SU-DHL-6 (cell line): ENCODE measurements around the gene IL4R.

Experiments
- EZH2phosphoT487 ChIP-seq: fragments of 200-600 bp; sonication (generic), shearing (Covaris generic); conservative IDR thresholded peaks from 2 replicates; pipeline ENCODE4 v1.6.1; 2018; ENCODE audit warnings: mild to moderate bottlenecking, antibody characterized with exemption, low read length, moderate library complexity, mixed read lengths
- TF ChIP-seq, protein P1 (sequence below): fragments of 200-600 bp; sonication (generic); IDR thresholded peaks from one replicate; pipeline ENCODE4 v1.5.1; 2017; ENCODE audit warnings: antibody characterized with exemption, mild to moderate bottlenecking, low read length, moderate library complexity; ENCODE audit not compliant: insufficient read depth, poor library complexity, severe bottlenecking

DNA sequence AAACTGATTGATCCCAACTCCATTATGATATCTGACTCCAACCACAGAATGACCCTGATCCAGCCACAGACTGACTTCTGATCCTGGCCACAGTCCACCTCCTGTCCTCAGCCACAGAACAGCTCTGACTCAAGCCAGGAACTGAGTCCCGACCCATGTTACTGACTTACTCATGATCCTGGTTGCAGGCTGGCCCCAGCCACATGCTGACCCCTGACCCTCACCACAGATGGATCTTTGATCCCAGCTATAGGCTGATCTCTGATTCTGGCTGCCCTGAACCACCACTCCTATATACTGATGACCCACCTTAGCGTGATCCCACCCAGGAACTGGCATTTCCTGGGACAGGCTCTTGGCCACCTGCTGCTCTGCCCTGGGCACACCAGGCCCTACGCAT lies 56.0 kb downstream of the IL4R start:
- TF ChIP-seq, protein P1, sequence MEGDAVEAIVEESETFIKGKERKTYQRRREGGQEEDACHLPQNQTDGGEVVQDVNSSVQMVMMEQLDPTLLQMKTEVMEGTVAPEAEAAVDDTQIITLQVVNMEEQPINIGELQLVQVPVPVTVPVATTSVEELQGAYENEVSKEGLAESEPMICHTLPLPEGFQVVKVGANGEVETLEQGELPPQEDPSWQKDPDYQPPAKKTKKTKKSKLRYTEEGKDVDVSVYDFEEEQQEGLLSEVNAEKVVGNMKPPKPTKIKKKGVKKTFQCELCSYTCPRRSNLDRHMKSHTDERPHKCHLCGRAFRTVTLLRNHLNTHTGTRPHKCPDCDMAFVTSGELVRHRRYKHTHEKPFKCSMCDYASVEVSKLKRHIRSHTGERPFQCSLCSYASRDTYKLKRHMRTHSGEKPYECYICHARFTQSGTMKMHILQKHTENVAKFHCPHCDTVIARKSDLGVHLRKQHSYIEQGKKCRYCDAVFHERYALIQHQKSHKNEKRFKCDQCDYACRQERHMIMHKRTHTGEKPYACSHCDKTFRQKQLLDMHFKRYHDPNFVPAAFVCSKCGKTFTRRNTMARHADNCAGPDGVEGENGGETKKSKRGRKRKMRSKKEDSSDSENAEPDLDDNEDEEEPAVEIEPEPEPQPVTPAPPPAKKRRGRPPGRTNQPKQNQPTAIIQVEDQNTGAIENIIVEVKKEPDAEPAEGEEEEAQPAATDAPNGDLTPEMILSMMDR = no peak
- TF ChIP-seq EZH2phosphoT487 = no peak
